IMR-90 (cell line): ENCODE results near the gene ZNF213. TPM values are rescaled to one million over a fixed set of nuclear protein-coding genes. Genes with fewer than 3 reads are reported as not detected.

Experiments used
- ATAC-seq: fragments of 200-7000 bp; cut with Tn5 transposase; 2 replicates; pipeline ENCODE4 v1.9.1; 2020; ENCODE audit warnings: low read depth, mild to moderate bottlenecking, moderate library complexity
- BruUV-seq: library from RNA; stranded (reverse); fragments of 400-500 nt; replicated peaks from 2 replicates; lab custom pipeline; 2021; lab: Mats Ljungman, UMichigan
- CTCF ChIA-PET: fragments of 300-600 bp; formaldehyde crosslinking; extraction: SDS; loops from one replicate; lab custom pipeline; 2021; ENCODE audit warnings: antibody characterized with exemption; lab: Yijun Ruan, JAX
- POLR2A ChIA-PET: fragments of 300-600 bp; sonication (Branson Sonifier 250); formaldehyde crosslinking; loops from one replicate; lab custom pipeline; 2022; ENCODE audit warnings: antibody characterized with exemption; ENCODE audit not compliant: unreplicated experiment; lab: Charles Lee
- DNase-seq: peaks from one replicate; pipeline ENCODE4 v3.0.0; 2013
- H2AFZ ChIP-seq: replicated peaks from 2 replicates; pipeline ENCODE3; 2013; ENCODE audit warnings: low read length, mild to moderate bottlenecking; ENCODE audit not compliant: poor library complexity
- H2AK5ac ChIP-seq: 2 replicates; pipeline ENCODE4 v1.6.1; 2013; ENCODE audit warnings: low read depth, low read length, inconsistent platforms
- H2AK9ac ChIP-seq: replicated peaks from 2 replicates; pipeline ENCODE3; 2013; ENCODE audit warnings: mild to moderate bottlenecking, low read depth, low read length, moderate library complexity; ENCODE audit not compliant: poor library complexity
- H2BK120ac ChIP-seq: 2 replicates; pipeline ENCODE4 v1.6.1; 2013; ENCODE audit warnings: low read depth, low read length, inconsistent platforms
- H2BK15ac ChIP-seq: 3 replicates; pipeline ENCODE4 v1.6.1; 2013; ENCODE audit warnings: low read depth, low read length, inconsistent platforms
- H2BK20ac ChIP-seq: 2 replicates; pipeline ENCODE4 v1.6.1; 2013; ENCODE audit warnings: low read depth, mild to moderate bottlenecking, inconsistent platforms, low read length, moderate library complexity
- H2BK5ac ChIP-seq: 2 replicates; pipeline ENCODE4 v1.6.1; 2013; ENCODE audit warnings: mild to moderate bottlenecking, low read depth, low read length, inconsistent platforms; ENCODE audit not compliant: poor library complexity, severe bottlenecking
- H3K14ac ChIP-seq: replicated peaks from 2 replicates; pipeline ENCODE4 v1.6.1; 2013; ENCODE audit warnings: low read depth, low read length, inconsistent platforms
- H3K18ac ChIP-seq: 2 replicates; pipeline ENCODE4 v1.6.1; 2013; ENCODE audit warnings: low read depth, low read length, control low read depth
- H3K23ac ChIP-seq: 2 replicates; pipeline ENCODE4 v1.6.1; 2013; ENCODE audit warnings: low read depth, low read length, inconsistent platforms
- H3K27ac ChIP-seq: 2 replicates; pipeline ENCODE4 v1.5.1; 2013; ENCODE audit warnings: mild to moderate bottlenecking, control low read depth, low read length; ENCODE audit not compliant: insufficient read depth
- H3K27me3 ChIP-seq: 2 replicates; pipeline ENCODE4 v1.6.1; 2013; ENCODE audit warnings: low read length; ENCODE audit not compliant: control insufficient read depth, insufficient read depth
- H3K36me3 ChIP-seq: 2 replicates; pipeline ENCODE4 v1.6.1; 2013; ENCODE audit warnings: low read length, mixed read lengths; ENCODE audit not compliant: control insufficient read depth, insufficient read depth
- H3K4ac ChIP-seq: 2 replicates; pipeline ENCODE4 v1.6.1; 2013; ENCODE audit warnings: low read depth, low read length, inconsistent platforms
- H3K4me1 ChIP-seq: 2 replicates; pipeline ENCODE4 v1.6.1; 2013; ENCODE audit warnings: low read length, mixed read lengths; ENCODE audit not compliant: control insufficient read depth, insufficient read depth
- H3K4me2 ChIP-seq: 2 replicates; pipeline ENCODE4 v1.6.1; 2013; ENCODE audit warnings: low read depth, mild to moderate bottlenecking, control low read depth, low read length, moderate library complexity
- H3K4me3 ChIP-seq: 2 replicates; pipeline ENCODE4 v1.5.1; 2013; ENCODE audit warnings: low read depth, mild to moderate bottlenecking, control low read depth, low read length, moderate library complexity; ENCODE audit not compliant: insufficient read depth
- H3K56ac ChIP-seq: 2 replicates; pipeline ENCODE4 v1.6.1; 2013; ENCODE audit warnings: low read length, inconsistent platforms; ENCODE audit not compliant: insufficient read depth; ENCODE audit errors: extremely low read depth
- H3K79me1 ChIP-seq, 2 experiments: 2 replicates each; pipeline ENCODE4 v1.6.1; 2013; ENCODE audit warnings: low read length in 2 of 2, inconsistent platforms in 1 of 2, low read depth in 1 of 2
- H3K9ac ChIP-seq: 2 replicates; pipeline ENCODE4 v1.6.1; 2013; ENCODE audit warnings: low read depth, low read length, control low read depth
- H3K9me1 ChIP-seq: 2 replicates; pipeline ENCODE4 v1.6.1; 2013; ENCODE audit warnings: low read length, inconsistent platforms; ENCODE audit not compliant: insufficient read depth
- H3K9me3 ChIP-seq: 2 replicates; pipeline ENCODE4 v1.6.1; 2013; ENCODE audit warnings: low read length; ENCODE audit not compliant: control insufficient read depth, insufficient read depth
- H4K20me1 ChIP-seq: 2 replicates; pipeline ENCODE4 v1.6.1; 2013; ENCODE audit warnings: low read length, inconsistent platforms; ENCODE audit not compliant: insufficient read depth
- H4K5ac ChIP-seq: 2 replicates; pipeline ENCODE4 v1.6.1; 2013; ENCODE audit warnings: mild to moderate bottlenecking, low read depth, low read length, control low read depth
- H4K8ac ChIP-seq, 2 experiments: 2 replicates each; pipeline ENCODE4 v1.6.1; 2013; ENCODE audit warnings: low read depth in 2 of 2, low read length in 2 of 2, control low read depth in 1 of 2, inconsistent platforms in 1 of 2
- H4K91ac ChIP-seq: 2 replicates; pipeline ENCODE4 v1.6.1; 2013; ENCODE audit warnings: low read depth, low read length, inconsistent platforms; ENCODE audit not compliant: insufficient read depth
- BHLHE40 ChIP-seq: fragments of 150-350 bp; IDR thresholded peaks from 2 replicates; pipeline ENCODE4 v1.6.1; 2016; ENCODE audit warnings: mild to moderate bottlenecking, low read depth, low read length
- CEBPB ChIP-seq: IDR thresholded peaks from 2 replicates; pipeline ENCODE4 v1.6.1; 2012; ENCODE audit warnings: low read depth, low read length, improper control_type of control experiment
- CTCF ChIP-seq: conservative IDR thresholded peaks from 2 replicates; pipeline ENCODE4 v1.5.1; 2012; ENCODE audit warnings: mild to moderate bottlenecking, low read depth, low read length, improper control_type of control experiment
- FOS ChIP-seq: fragments of 150-350 bp; IDR thresholded peaks from 2 replicates; pipeline ENCODE4 v1.6.1; 2016; ENCODE audit warnings: low read depth, low read length
- MXI1 ChIP-seq: IDR thresholded peaks from 2 replicates; pipeline ENCODE4 v1.6.1; 2012; ENCODE audit warnings: low read depth, mild to moderate bottlenecking, low read length, moderate library complexity, borderline replicate concordance
- NFE2L2 ChIP-seq: fragments of 150-350 bp; IDR thresholded peaks from 2 replicates; pipeline ENCODE4 v1.6.1; 2016; ENCODE audit warnings: low read depth, mild to moderate bottlenecking, low read length
- RAD21 ChIP-seq: IDR thresholded peaks from 2 replicates; pipeline ENCODE4 v1.6.1; 2012; ENCODE audit warnings: low read length, improper control_type of control experiment
- SMC3 ChIP-seq: fragments of 150-350 bp; IDR thresholded peaks from 2 replicates; pipeline ENCODE4 v1.6.1; 2016; ENCODE audit warnings: low read depth, mild to moderate bottlenecking, antibody characterized with exemption, low read length, moderate library complexity
- WGBS, 2 experiments: methylation state at CpG; one replicate each; pipeline versions ENCODE4 v1.1.5 to v1.1.7; 2013; ENCODE audit warnings: missing lambda C conversion rate in 2 of 2; ENCODE audit not compliant: insufficient read length in 1 of 2; ENCODE audit errors: extremely low coverage in 2 of 2; 5-methylcytosine and 5-hydroxymethylcytosine counted together
- dilution Hi-C: fragments of 300-500 bp; cut with HindIII; formaldehyde crosslinking; loops from one replicate; pipeline ENCODE4 v1.14.3; 2018; ENCODE audit warnings: low sequenced_read_pairs; ENCODE audit not compliant: unreplicated experiment
- in situ Hi-C: fragments of 300-500 bp; cut with MboI; formaldehyde crosslinking; loops from 3 replicates; pipeline ENCODE4 v1.14.3; 2019; ENCODE audit warnings: low sequenced_read_pairs, inconsistent platforms, mixed read lengths
- intact Hi-C: fragments of 100-400 bp; cut with micrococcal nuclease; formaldehyde crosslinking; loops from 2 replicates; pipeline ENCODE4 v1.10.0; 2022
- polyA plus RNA-seq, 3 experiments: library from polyadenylated mRNA; depleted of rRNA; stranded (reverse); fragments of >200 nt; gene quantifications; 2 replicates each; pipeline ENCODE4 v1.2.3, GENCODE V29; 2012; ENCODE audit warnings: low replicate concordance in 1 of 3
- total RNA-seq: library from RNA; depleted of rRNA; stranded (reverse); fragments of >200 nt; gene quantifications from 2 replicates; pipeline ENCODE4 v1.2.3, GENCODE V29; 2012
- TF ChIP-seq, protein P1 (sequence below): fragments of 150-350 bp; IDR thresholded peaks from 2 replicates; pipeline ENCODE4 v1.6.1; 2017; ENCODE audit warnings: mild to moderate bottlenecking, antibody characterized with exemption, low read length, low read depth

ZNF213 gene
- total and polyA plus RNA-seq, 2 of the 4 experiments (the other 2 are of a cell fraction) = 0.72 to 4.0 TPM

- H2BK120ac ChIP-seq = no peak overlapping the region
- peak overlapping the region; percentile 92 for H2AFZ ChIP-seq
- no peak overlapping the region for H3K56ac ChIP-seq
- ChIA-PET POLR2A (no interaction called here), CTCF (interaction anchor here (1.0 kb wide), 1 partner anchor 17 kb away, joined by 3 read pairs; no protein-coding TSS in a partner anchor)
- no peak overlapping the region for H2BK5ac ChIP-seq
- H3K27ac ChIP-seq = no peak overlapping the region
- no peak for DNase-seq
- ATAC-seq = peak; percentile 27
- no peak for TF ChIP-seq CTCF
- no peak for TF ChIP-seq MXI1
- no peak for TF ChIP-seq FOS
- TF ChIP-seq, protein P1, sequence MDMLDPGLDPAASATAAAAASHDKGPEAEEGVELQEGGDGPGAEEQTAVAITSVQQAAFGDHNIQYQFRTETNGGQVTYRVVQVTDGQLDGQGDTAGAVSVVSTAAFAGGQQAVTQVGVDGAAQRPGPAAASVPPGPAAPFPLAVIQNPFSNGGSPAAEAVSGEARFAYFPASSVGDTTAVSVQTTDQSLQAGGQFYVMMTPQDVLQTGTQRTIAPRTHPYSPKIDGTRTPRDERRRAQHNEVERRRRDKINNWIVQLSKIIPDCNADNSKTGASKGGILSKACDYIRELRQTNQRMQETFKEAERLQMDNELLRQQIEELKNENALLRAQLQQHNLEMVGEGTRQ = no peak
- TF ChIP-seq NFE2L2 = no peak
- no peak for TF ChIP-seq SMC3
- TF ChIP-seq BHLHE40 = no peak
- no peak for TF ChIP-seq RAD21
- TF ChIP-seq CEBPB = no peak
- H3K9ac ChIP-seq = no peak overlapping the region
- H3K18ac ChIP-seq = no peak overlapping the region
- H3K9me3 ChIP-seq = no peaks in the 10 kb centered on the region
- no TSS peak for BruUV-seq
- in situ Hi-C loops = no loop called here
- intact Hi-C loops = no loop called here
- H4K8ac ChIP-seq = no peak overlapping the region
- H3K4me1 ChIP-seq = no peaks in the 10 kb centered on the region; the same call in 1 of the 2 replicates
- H3K14ac ChIP-seq = no peak overlapping the region
- H3K4me3 ChIP-seq = peak overlapping the region; percentile 61
- WGBS, 2 experiments = 5% methylated on average over 4 of the region's 42 CpGs; no CpG with 5 or more reads in 1 of the 2 experiments
- H2AK9ac ChIP-seq = peak overlapping the region; percentile 15
- no peak overlapping the region for H4K5ac ChIP-seq
- H3K4ac ChIP-seq = no peak overlapping the region
- no peaks in the 10 kb centered on the region for H3K36me3 ChIP-seq
- no peak overlapping the region for H4K91ac ChIP-seq
- no peak overlapping the region for H2BK20ac ChIP-seq
- H3K23ac ChIP-seq = no peak overlapping the region
- dilution Hi-C loops = no loop called here
- H3K79me1 ChIP-seq = no peaks in the 10 kb centered on the region
- H3K27me3 ChIP-seq = peaks cover 22% of the 10 kb centered on the region
- H3K9me1 ChIP-seq = no peaks in the 10 kb centered on the region
- H3K4me2 ChIP-seq = peak overlapping the region; percentile 92
- no peak overlapping the region for H2BK15ac ChIP-seq
- H2AK5ac ChIP-seq = no peak overlapping the region
- peaks cover 2% of the 10 kb centered on the region; the same call in 1 of the 2 replicates for H4K20me1 ChIP-seq
Observed at GRCh38 chr16:3183445-3184139, 48.8 kb downstream of the ZNF213 start.
